Keratinocyte (primary cell): ENCODE measurements around the gene EPG5.

ENCODE experiments used
- CTCF ChIP-seq, 3 experiments: IDR thresholded peaks in 1 of 3; conservative IDR thresholded peaks in 1 of 3; optimal IDR thresholded peaks in 1 of 3; 2 replicates in 2 of 3; 3 replicates in 1 of 3; pipeline versions ENCODE3 to v1.5.1; 2011; ENCODE audit warnings: low read length in 3 of 3, mild to moderate bottlenecking in 3 of 3, moderate library complexity in 2 of 3, control low read depth in 1 of 3, inconsistent platforms in 1 of 3; ENCODE audit not compliant: insufficient read depth in 2 of 3; ENCODE audit errors: extremely low read depth in 1 of 3
- EZH2 ChIP-seq: IDR thresholded peaks from one replicate; pipeline ENCODE4 v1.6.1; 2012; ENCODE audit warnings: inconsistent platforms, mild to moderate bottlenecking, low read length, moderate library complexity

GRCh38 chr18:45852631-45853030 is 114.5 kb downstream of the EPG5 start:
- TF ChIP-seq CTCF (optimal IDR thresholded peaks at IDR 0.05 in 1 of 3, IDR thresholded peaks at IDR 0.05 in 1 of 3, conservative IDR thresholded peaks at IDR 0.05 in 1 of 3; ENCODE audit: extremely low read depth in 1 of 3, insufficient read depth in 2 of 3, low read length in 3 of 3), result no peak
- no peak for TF ChIP-seq EZH2
